GM12873 (cell line): ENCODE results near the gene CPA2.

Source experiments
- TF ChIP-seq, protein P1 (sequence below): IDR thresholded peaks from 2 replicates; pipeline ENCODE4 v1.5.1; 2012; ENCODE audit warnings: low read depth, mild to moderate bottlenecking, moderate library complexity, low read length, control low read depth; ENCODE audit not compliant: insufficient read depth; ENCODE audit errors: missing control alignments

Gene CPA2

GRCh38 chr7:130266258-130266960 lies at the start of gene CPA2:
TSS of gene CPA2 (plus strand) at chr7:130266863. CDS start at chr7:130266882, 19 bp downstream.
- TF ChIP-seq, protein P1, sequence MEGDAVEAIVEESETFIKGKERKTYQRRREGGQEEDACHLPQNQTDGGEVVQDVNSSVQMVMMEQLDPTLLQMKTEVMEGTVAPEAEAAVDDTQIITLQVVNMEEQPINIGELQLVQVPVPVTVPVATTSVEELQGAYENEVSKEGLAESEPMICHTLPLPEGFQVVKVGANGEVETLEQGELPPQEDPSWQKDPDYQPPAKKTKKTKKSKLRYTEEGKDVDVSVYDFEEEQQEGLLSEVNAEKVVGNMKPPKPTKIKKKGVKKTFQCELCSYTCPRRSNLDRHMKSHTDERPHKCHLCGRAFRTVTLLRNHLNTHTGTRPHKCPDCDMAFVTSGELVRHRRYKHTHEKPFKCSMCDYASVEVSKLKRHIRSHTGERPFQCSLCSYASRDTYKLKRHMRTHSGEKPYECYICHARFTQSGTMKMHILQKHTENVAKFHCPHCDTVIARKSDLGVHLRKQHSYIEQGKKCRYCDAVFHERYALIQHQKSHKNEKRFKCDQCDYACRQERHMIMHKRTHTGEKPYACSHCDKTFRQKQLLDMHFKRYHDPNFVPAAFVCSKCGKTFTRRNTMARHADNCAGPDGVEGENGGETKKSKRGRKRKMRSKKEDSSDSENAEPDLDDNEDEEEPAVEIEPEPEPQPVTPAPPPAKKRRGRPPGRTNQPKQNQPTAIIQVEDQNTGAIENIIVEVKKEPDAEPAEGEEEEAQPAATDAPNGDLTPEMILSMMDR, result no peak

- TF ChIP-seq, protein P1, result no peak
Observed at GRCh38 chr7:130218806-130219620, 47.6 kb upstream of the CPA2 start.

GRCh38 chr7:130219871-130220270 lies 46.8 kb upstream of the CPA2 start:
- TF ChIP-seq, protein P1, result no peak

GRCh38 chr7:130221746-130222145 lies 44.9 kb upstream of the CPA2 start:
- TF ChIP-seq, protein P1, result no peak

DNA sequence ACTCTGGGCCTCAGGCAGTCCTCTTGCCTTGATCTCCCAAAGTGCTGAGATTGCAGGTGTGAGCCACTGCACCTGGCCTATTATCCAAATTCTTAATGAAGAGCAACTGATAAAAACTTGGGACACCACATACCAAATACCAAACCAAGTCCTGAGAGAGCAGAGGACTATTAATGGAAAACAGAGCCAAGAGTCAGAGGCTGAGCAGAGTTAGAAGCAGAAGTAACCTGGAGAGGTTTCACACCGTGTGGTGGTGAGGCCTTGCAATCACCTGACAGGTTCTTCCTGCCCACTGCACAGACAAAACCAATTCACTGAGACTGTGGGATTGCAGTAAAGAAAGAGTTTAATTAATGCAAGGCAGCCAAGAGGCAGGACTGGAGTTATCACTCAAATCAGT lies 43.0 kb upstream of the CPA2 start:
- TF ChIP-seq, protein P1, result no peak

DNA sequence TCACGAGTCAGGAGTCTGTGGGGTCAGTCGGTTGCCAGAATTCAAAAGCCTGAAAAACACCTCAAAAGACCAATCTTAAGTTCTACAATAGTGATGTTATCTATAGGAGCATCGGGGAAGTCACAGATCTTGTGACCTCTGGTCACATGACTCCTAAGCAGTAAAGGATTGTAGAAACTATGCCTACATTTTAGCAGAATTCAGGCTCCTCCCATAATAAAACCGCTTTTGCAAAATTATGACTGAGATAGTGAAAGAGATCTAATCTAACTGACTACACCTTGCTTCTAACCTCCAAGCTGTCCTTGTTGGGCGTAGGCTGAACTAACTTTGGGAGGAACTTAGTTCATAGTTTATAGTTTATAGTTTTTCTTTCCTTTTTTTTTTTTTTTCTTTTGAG lies 42.5 kb upstream of the CPA2 start:
- TF ChIP-seq, protein P1, result no peak

DNA sequence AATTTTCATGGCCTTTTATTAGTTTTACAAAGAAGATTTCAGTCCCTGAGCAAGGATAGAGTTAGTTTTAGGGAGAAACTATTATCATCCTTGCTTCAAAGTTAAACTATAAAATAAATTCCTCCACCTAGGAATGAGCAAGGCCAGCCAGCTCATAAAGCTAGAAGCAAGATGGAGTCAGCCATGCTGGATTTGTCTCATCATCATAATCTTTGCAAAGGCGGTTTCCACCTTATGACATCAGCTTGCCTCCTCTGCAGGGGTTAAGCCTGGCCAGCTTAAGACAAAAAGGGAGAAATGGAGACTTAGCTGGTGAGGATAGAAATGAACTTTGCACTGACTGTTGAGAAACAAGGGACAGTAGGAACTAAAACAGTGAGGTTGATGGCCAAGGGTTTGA lies 40.3 kb upstream of the CPA2 start:
- TF ChIP-seq, protein P1, result no peak
